Lung (tissue), 12 donors: ENCODE measurements around the gene SLC22A4. TPM values are rescaled to one million over a fixed set of nuclear protein-coding genes. Genes with fewer than 3 reads are reported as not detected.

ENCODE experiments used
- ATAC-seq: fragments of 200-7000 bp; cut with Tn5 transposase; one replicate; pipeline ENCODE4 v1.9.1; 2020; ENCODE audit warnings: moderate number of reproducible peaks; ENCODE audit not compliant: insufficient read depth, low FRiP score
- DNase-seq, 3 donors: peaks; one replicate each; pipeline ENCODE4 v3.0.0-alpha.2; 2013 to 2017
- H3K27ac ChIP-seq, 2 donors: one replicate each; pipeline ENCODE4 v1.5.1; 2013; ENCODE audit warnings: mild to moderate bottlenecking in 2 of 2, moderate library complexity in 2 of 2, control low read depth in 1 of 2, inconsistent platforms in 1 of 2, low read depth in 1 of 2, low read length in 1 of 2
- H3K27me3 ChIP-seq, 3 donors: one replicate each; pipeline ENCODE4 v1.5.1; 2013; ENCODE audit warnings: low read length in 2 of 3; ENCODE audit not compliant: control insufficient read depth in 3 of 3, insufficient read depth in 3 of 3
- H3K36me3 ChIP-seq, 4 donors: one replicate each; pipeline ENCODE4 v1.5.1; 2013; ENCODE audit warnings: low read length in 4 of 4, mild to moderate bottlenecking in 1 of 4, moderate library complexity in 1 of 4; ENCODE audit not compliant: control insufficient read depth in 4 of 4, insufficient read depth in 4 of 4
- H3K4me1 ChIP-seq, 5 donors: one replicate each; pipeline ENCODE4 v1.5.1; 2013; ENCODE audit warnings: low read length in 5 of 5, mild to moderate bottlenecking in 2 of 5, moderate library complexity in 1 of 5; ENCODE audit not compliant: control insufficient read depth in 5 of 5, insufficient read depth in 5 of 5
- H3K4me3 ChIP-seq: one replicate; pipeline ENCODE4 v1.5.1; 2013; ENCODE audit warnings: mild to moderate bottlenecking, control low read depth, moderate library complexity
- H3K9ac ChIP-seq, 2 donors: one replicate each; pipeline ENCODE4 v1.5.1; 2013; ENCODE audit warnings: low read length in 2 of 2, control low read depth in 1 of 2; ENCODE audit not compliant: insufficient read depth in 1 of 2
- H3K9me3 ChIP-seq, 4 donors: one replicate each; pipeline ENCODE4 v1.5.1; 2013; ENCODE audit warnings: low read length in 3 of 4, mild to moderate bottlenecking in 1 of 4, moderate library complexity in 1 of 4; ENCODE audit not compliant: control insufficient read depth in 4 of 4, insufficient read depth in 3 of 4
- CTCF ChIP-seq: IDR thresholded peaks from 2 replicates; pipeline ENCODE4 v1.5.1; 2012; ENCODE audit warnings: mild to moderate bottlenecking; ENCODE audit errors: control extremely low read depth, extremely low read depth
- WGBS, 2 donors: extraction: QIAGEN DNeasy Blood & Tissue Kit; methylation state at CpG; one replicate each; pipeline ENCODE4 v1.1.7; 2013; 5-methylcytosine and 5-hydroxymethylcytosine counted together
- polyA plus RNA-seq, 2 donors: library from polyadenylated mRNA; stranded (reverse); fragments of 200-250 nt; gene quantifications; one replicate each; pipeline ENCODE4 v1.2.1, GENCODE V29; 2013
- total RNA-seq, 2 donors: library from RNA; depleted of rRNA in 1 of 2; stranded (reverse); fragments of >200 nt in 1 of 2; gene quantifications; one replicate each; pipeline ENCODE4 v1.2.1, GENCODE V29; 2014 to 2021
- donor health status: control.
- donor health status: control.
- donor health status: Bipolar disorder and iron deficiency.
- donor health status: healthy.
- donor health status: DM: yes; HTN: yes; CAD: no.

Gene SLC22A4
- total and polyA plus RNA-seq, 4 donors = 3.6 to 18.1 (median 13.3) TPM

GRCh38 chr5:132264546-132265335 lies 29.5 kb upstream of the SLC22A4 start:
- WGBS, 2 donors = 83 to 87% methylated on average over 4 of the region's 4 CpGs
- ATAC-seq (no peak), DNase-seq (no peak)
- no peaks in the 10 kb centered on the region for H3K9me3 ChIP-seq
- H3K27ac ChIP-seq = no peak overlapping the region
- no peaks in the 10 kb centered on the region for H3K36me3 ChIP-seq
- peak overlapping the region in 1 of 2 donors; percentile 18 for H3K9ac ChIP-seq
- no peak for TF ChIP-seq CTCF
- peaks cover 0 to 12% (median 4%) of the 10 kb centered on the region in 5 donors for H3K4me1 ChIP-seq
- no peaks in the 10 kb centered on the region for H3K27me3 ChIP-seq
- H3K4me3 ChIP-seq = no peak overlapping the region

GRCh38 chr5:132265336-132266030 lies 28.7 kb upstream of the SLC22A4 start:
- peak overlapping the region in 1 of 2 donors; percentile 18 for H3K9ac ChIP-seq
- H3K4me1 ChIP-seq = peaks cover 0 to 12% (median 3%) of the 10 kb centered on the region in 5 donors
- TF ChIP-seq CTCF = no peak
- H3K9me3 ChIP-seq = no peaks in the 10 kb centered on the region
- H3K27ac ChIP-seq = peak overlapping the region in 1 of 2 donors; percentile 23
- ATAC-seq (peak; percentile 65), DNase-seq (peak; percentile 83 to 86 (median 84))
- no peaks in the 10 kb centered on the region for H3K27me3 ChIP-seq
- WGBS, 2 donors = 35 to 48% methylated on average over 8 of the region's 8 CpGs
- no peak overlapping the region for H3K4me3 ChIP-seq
- no peaks in the 10 kb centered on the region for H3K36me3 ChIP-seq

GRCh38 chr5:132266031-132266835 lies 28.0 kb upstream of the SLC22A4 start:
- TF ChIP-seq CTCF = no peak
- WGBS, 2 donors = 84 to 93% methylated on average over 7 of the region's 7 CpGs
- no peak overlapping the region for H3K4me3 ChIP-seq
- H3K9ac ChIP-seq = no peak overlapping the region
- no peaks in the 10 kb centered on the region for H3K9me3 ChIP-seq
- ATAC-seq = no peak
- DNase-seq = no peak
- no peaks in the 10 kb centered on the region for H3K27me3 ChIP-seq
- no peaks in the 10 kb centered on the region for H3K36me3 ChIP-seq
- peaks cover 0 to 12% (median 3%) of the 10 kb centered on the region in 5 donors for H3K4me1 ChIP-seq
- H3K27ac ChIP-seq = no peak overlapping the region
